TTC549 (cell line): ENCODE results near the gene GNAO1.

Experiments
- FAIRE-seq: peaks from 2 replicates; lab custom pipeline; 2012; peaks lifted over from hg19 to GRCh38; lab: Jason Lieb, UNC

Gene GNAO1

DNA sequence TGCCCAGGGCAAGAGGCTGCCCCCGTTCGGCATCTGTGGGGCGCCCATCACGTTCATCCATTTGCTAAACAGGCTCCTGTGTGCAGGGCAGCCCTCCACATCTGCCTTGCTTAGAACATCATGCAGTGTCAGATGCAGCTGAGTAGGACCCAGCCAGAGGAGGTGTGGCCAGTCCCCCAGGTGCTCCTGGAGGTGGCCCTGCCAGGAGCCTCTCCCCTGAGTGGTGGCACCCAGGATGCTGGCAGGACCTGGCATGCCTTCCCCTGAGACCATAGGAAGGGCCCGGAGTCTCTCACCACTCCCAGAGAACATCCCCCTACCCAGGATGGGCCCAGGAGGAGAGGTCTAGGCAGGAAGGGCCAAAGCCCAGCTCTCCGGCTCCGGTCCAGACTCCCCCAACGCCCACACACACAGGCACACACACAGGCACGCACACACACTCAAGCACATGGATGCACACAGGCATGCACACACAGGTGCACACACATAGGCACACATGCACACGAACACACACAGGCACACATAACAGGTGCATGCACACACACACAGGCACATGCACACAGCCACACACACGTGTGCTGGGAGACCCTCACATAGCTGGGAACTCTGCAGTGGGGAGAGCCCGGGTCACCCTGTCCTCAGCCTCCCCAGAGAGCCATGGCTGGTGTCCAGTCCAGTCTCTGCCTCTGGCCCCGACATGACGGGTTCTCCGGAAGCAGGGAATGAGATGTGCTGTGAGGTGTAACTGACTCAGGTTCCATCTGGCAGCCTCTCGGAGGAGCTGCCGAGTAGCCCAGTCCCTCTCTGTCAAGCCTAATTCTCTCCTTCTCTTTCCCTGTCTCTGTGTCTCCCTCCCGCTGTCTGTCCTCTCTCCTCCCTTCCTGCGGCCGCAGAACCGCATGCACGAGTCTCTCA is 159.5 kb downstream of the GNAO1 start:
- FAIRE-seq, result no peak

DNA sequence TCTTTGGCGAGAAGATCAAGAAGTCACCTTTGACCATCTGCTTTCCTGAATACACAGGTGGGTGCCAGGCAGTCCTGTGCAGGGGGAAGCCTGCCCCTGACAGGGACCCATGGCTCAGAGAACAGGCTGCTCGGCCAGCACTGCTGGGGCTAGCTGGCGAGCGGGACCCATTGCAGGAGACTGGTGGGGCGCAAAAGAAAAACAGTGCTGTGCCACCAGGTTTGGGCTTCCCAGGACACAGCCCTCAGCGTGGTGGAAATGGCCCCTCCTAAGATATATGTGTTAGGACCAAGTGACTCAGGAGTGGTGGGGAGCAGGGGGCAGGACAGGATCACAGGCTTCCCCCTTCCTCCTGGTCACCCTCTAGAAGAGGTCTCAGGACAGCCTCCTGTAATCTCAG is 160.2 kb downstream of the GNAO1 start:
- FAIRE-seq, result no peak

DNA sequence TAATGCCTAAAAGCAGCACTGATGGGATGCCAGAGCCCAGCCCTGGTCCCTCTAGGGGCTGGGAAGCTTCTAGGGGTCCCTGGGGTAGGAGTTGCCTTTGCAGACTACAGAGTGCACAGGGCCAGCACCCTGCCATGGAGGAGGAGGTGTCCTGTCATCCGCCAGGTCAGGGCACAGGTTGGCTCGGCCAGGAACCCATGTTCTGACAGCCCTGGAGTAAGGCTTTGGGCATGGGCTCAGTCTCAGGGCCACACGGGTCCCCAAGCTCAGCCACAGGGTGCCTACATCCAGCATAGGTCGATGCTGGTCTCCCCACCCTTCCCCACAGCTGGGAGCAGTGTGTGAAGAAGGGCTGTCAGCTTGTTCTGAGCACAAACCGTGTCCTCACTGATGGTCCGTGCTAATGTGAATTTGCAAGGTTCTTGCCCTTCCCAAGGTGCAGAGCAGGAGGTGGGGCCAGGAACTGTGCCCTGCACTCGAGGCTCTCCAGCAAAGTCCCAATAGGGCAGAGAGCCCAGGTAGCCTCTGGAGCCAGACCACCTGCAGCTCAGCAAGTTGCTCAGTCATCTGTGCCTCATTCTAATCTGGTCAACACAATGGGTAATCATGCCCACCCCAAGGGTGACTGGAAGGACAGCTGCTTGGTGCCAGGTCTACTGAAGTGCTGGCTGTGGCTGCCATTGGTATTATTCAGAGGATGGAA is 161.2 kb downstream of the GNAO1 start:
- FAIRE-seq, result no peak

DNA sequence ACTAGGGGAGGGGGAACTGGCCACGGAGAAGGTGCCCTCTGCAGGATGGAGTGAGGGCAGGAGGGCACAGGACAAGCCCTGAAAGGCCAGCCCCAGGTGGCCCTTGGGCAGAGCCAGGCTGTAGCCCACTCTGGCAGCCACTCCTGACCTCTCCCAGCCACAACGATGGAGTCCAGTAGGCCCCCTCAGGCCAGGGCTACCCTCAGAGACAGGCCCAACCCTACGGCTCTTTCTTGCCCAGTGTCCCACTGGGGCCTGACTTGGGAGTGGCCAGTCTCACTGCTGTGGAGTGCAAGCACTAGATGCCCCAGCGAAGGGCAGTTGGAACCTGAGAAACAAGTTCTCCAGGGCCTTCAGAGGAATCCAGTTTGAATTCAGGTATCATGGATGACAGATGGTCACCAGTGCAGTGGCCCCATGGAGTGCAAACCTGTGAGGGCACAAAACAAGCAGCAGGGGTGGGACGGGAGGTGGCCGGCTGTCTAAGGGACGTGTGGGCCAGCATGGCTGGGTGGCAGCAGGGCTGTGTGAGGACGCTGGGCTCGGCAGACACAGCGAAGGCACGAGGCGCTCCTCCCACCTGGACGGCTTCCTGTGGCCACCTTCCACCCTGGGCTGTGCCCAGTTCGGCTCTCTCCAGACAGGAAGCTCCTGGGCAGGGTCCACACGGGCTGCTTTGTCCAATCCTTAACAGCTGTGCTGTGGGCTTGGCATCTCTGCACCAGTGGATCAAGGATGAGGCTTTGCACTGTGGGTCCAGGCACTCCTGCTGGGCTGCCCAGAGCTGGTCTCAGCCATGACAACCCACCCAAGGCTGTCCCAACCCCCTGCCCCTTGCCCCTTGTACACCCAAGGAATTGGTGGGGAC is 162.0 kb downstream of the GNAO1 start:
- FAIRE-seq, result no peak

DNA sequence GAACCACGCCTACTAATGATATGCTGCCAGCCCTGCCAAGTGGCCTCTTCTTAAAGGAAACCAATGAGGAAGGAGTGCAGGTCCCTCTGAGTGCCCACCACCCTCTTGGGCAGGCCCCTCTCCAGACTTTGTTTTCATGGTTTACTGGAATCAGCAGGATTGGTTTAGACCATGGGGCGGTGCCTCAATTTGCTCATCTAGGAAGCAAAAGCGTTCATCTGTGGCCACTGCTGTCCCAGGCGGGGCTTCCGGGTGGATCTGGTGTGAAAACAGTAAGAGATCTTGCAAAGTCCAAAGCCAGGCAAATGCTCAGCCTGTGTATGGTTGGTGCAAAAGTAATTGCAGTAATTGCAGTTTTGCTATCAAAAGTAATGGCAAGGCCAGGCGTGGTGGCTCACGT is 162.7 kb downstream of the GNAO1 start:
- no peak for FAIRE-seq

DNA sequence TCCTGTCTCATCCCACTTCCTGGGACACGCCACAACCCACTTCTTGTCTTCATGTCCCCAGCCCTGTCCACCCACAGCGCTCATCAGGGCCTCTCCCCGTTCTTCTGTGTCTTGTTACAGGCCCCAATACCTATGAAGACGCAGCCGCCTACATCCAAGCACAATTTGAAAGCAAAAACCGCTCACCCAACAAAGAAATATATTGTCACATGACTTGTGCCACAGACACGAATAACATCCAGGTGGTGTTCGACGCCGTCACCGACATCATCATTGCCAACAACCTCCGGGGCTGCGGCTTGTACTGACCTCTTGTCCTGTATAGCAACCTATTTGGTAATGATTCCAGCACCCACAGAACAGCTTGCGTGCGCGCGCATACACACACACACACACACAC is 163.5 kb downstream of the GNAO1 start:
- FAIRE-seq, result no peak

DNA sequence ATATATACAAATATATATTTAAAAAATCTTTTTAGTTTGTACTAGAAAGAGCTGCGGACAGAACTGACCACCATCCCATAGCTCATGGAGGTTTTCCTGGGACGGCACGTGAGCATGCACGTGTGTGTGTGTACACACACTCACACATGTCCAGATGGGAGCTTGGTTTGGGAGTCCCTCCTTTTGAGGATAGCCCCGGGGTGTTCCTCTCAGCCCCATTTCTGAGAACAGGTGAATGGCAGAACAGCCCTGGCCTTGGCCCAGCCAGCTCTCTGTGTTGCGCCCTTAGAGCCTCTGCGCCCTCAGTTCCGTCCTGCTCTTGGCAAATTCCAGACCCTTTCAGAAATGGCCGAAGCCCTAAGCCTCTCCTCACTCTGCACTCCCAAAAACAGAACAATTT is 163.9 kb downstream of the GNAO1 start:
- no peak for FAIRE-seq

DNA sequence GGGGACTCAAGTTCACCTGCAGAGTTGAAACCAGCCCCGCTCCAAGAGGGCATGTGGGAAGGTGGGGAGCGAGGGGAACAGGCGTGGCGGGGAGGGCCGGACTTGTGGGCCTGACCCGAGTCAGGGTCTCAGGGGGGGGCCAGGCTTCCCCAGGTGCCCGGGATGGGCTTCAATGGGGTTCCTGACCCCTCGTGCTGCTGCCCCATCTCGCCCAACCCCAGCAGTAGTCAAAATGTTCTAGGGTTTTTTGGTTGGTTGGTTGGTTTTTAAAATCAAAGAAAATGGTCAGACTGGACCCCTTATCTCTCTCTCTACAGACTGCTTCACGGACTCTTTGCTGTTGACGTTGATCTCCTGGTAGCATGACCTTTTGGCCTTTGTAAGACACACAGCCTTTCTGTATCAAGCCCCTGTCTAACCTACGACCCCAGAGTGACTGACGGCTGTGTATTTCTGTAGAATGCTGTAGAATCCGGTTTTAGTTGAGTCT is 164.5 kb downstream of the GNAO1 start:
- FAIRE-seq, result no peak

DNA sequence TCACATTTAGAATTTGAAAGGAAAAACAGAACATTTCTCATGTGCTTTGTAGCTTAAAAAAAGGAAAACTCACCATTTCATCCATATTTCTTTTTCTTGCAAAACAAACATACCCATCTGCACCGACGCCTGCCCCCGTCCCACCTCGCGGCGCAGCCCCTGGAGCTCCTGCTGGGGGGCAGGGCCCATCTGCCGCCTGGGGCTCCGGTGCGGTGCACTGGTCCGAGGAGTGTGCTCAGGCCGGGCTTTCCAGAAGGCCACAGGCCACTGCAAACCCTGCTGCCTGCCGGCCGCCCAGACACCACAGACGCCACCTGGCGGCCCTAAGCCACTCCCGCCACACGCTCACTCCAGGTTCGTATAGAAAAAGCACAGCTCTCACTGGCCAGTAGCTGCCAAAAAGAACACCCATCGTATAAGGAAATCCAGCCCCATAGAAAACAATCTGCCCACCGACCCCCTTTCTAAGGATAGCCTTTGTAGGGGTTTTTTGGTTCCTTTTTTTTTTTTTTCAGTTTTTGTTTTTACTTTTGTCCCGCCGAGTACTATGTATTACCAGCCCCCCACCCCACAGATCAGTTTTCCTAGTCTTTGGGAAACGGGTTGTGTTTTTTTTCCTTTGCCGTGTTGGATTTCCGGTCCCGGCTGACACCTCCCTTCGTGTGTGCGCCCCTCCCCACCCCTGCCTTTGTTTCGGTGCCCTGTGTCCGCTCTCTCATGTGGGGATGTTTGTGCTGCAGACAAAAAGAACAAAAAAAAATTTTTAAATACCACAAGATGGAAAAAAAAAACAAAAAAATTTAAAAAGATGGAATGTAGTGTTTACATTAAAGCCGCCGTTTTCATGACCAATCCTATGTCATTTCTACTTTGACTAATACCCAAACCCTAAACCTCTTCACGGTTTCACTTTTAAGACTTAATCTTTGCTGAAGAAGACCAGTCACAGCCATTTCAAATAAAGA is 165.3 kb downstream of the GNAO1 start:
- no peak for FAIRE-seq

DNA sequence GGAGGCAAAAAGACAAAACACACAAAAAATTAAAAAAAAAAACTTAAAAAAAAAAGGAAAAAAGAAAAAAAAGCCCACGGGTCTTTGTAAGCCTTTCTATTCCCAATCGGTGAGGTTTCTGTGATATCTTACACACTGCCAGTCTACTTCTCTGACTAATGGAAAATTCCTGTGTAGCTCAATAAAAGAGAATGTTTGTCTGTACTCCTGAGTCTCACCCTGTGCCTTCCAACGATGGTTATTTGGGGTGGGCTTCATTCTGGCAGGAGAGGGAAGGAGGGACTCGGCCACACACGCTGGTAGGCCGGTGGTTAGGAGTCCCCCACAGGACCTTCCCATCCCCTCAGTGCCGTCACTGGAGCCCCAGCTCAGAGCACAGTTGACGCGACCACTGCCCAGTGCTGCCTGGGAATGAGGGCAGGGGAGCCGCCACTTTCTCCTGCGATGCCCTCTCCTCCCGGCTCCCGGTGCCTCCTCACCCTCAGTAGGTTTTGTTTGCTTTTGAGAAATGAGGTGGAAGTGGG is 166.0 kb downstream of the GNAO1 start:
- FAIRE-seq, result no peak

DNA sequence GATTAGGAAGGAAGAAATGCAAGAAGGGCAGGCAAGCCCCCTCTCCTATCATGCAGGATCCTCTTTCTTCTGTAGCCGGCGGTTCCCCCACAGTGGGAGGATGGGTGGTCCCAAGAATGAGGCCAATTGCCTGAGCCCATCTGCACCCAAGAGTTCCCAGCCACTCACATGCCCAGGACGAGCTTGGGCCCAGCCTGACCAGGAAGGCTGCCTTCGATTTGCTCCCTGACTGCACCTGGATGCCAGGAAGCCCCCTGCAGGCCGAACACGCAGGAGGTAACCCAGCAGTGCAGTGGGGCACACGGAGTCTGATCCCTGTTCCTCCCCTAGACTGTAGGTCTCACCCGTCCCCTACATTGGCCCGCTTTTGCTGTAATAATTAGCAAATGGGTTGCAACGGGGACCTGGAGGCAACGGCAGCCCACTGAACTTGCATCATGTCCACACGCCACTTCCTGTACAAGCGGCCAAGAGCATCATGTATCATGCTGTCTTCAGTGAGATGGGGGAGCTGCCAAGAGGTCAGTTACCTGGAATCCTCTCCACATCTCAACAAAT is 166.6 kb downstream of the GNAO1 start:
- FAIRE-seq, result no peak

DNA sequence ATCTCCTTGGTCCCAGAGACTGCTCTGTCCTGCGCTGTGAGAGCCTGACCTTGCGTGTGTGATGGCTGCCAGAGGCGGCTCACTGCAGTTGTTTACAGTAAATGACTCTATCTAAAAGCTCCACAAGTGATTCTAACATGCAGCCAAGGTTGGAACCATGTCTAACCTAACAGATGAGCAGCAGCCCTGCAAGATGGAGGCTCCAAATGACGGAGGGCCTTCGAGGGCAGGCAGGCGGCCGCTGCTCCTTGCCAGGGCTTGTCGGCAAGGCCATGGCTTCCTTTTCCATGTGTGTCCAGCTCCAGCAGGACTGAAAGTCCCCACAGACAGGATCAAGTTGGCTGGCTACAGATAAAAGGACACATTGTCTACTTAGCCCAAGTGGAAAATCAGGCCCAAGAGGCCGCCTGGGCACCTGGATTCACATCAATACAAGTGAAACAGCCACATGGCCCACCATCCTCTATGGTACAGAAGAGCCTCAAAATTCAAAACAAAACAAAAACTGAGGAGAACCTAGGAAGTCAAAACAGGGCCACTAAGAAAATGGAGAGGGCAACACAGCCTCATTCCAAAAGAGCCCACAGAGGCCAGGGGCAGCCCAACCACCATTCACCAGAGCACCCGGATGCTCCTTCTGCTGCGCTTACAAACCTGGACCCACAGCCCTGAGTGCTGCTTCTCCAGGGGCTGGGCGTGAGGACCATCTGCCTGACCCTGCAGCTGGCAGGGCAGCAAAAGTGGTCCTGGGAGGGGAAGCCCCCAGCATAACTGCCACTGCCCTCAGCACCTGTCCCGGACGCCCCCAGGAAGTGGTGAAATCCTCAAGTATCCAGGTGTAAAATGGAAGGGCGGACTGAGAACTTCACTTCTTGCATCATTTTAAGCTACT is 169.1 kb downstream of the GNAO1 start:
- FAIRE-seq, result no peak

DNA sequence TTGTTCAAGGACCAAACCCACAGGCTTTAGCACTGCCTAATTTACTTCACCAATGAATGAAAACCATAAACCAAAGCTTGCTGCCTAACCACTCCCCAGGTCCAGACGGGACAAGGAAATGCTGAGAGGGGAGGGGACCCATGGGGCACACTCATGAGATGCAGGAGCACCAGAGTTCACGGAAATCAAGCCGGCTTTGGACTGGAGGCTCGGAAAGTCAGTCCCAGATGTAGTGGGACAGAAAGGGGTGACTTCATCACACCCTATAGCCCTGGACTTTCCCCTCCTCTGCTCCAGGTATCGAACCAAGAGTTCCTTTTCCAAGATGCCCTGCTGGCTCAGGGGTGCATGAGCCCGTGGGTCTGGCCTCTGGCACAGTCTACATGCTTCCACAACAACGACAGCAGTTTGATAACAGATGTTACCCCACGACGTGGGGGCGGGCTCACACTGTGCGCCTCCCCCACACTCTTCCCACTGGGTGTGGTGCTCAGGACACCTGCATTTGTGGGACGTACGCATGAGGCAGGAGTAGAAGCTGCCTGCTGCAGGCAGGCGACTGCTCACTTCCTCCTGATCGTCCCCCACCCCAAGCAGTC is 170.9 kb downstream of the GNAO1 start:
- FAIRE-seq, result no peak

DNA sequence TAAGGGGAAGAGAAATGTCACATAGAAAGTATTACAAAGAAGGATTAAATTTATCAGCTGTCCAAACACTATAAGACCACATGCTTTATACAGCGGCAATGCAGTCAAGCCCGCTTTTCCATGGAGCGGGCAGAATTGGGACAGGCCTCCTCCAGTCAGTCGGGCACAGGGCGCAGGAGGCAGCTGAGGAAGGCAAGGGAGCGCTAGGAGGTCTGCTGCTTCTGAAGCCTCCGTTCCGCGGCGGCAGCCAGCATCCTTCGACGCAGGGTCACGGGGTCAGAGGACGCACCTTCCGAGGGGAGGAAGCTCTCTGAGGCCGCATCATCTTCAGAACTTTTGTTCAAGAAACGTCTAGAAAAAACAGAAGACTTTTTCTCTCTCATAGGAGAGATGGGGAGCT is 171.4 kb downstream of the GNAO1 start:
- FAIRE-seq, result no peak

DNA sequence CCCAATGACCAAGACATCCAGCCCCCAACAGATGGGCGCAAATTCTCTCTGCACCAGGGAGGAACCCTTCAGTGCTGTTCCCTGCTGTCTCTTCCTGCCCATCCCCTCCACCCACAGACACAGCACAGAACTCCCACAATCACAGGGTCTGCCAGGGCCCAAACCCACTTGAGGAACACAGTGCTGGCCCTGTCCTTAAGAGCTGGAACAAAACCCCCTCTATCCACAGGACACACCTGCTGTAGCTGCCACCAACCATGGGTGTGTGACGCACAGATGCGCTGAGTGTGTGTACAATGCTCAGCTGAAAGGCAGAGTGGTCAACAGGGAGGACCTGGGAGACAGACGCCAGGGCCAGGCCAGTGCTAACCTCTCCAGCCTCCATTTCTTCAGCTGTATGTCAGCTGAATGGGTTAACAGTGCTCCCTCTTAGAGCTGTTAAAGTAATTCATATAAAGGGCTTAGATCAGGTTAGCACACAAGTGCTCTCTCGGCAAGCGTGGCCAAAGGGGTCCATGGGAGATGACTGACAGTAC is 172.0 kb downstream of the GNAO1 start:
- no peak for FAIRE-seq

DNA sequence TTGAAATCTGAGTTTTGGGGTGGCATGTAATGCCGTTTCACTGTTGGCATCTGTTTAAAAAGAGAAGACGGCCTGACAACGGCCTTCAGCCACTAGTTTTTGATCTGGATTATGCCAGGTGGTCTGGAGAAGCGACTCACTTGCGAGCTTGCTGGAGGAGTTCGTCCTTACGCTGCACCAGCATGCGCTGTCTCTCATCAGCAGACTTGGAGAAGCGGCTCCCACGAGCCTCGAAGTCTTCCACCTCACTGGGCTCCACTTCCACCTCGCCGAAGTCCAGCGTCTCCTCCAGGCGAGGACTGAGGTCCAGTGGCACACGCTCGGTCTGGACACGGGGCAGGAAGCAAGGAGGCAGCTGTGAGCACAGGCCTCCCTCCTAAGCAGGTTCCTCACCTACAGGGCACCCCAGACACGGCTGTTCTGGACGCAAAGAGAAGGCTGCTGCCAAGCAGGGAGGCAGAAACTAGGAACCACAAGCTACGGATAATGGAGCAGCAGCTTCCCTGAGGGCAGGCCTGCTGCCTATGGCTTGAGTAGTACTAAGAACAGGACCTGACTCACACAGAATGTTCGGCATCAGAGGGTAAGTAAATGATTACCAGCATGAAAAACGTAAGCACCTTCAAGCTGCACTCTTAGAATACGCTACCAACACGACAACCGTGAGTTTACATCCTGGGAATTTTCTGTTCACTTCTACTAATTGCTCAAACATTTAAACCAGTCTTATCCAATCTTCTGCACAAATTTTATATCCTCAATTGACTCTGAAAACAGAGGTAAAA is 172.7 kb downstream of the GNAO1 start:
- no peak for FAIRE-seq

DNA sequence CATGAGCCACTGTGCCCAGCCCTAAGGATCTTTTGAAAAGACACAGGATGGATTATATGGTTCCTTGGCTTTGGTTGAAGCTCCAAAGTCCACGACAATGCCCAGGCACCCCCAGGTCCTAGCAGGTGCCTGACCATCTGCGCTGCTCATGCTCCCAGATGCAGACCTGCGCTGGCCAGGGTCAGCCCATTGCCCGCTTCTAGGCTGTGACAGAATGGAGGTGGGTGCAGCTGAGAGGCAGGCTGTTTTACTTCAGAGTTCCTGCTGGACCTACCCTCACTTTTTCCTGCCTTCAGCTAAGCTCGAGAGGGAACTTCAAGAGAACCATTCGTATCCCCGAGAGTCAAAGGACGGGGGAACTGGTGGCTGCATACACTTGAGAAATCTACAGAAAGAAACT is 173.6 kb downstream of the GNAO1 start:
- no peak for FAIRE-seq

DNA sequence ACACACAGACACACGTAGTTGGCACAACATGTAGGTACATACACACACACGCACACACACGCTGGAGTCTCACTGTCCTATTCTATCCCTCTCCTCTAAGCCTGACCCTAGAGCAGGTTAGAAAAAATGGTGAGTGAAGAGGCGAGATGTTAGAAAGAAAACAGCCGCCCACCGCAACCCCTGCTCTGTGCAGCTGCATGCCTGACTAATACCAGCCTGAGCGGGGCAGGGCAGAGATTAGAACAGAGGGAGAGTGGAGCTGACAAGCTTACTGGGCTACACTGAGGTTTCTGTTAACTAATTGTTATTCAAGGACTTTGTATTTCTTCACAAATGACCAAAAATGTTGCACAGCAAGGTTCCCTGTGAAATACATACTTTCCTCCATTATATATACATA is 174.3 kb downstream of the GNAO1 start:
- no peak for FAIRE-seq
